ENCODE results near the gene ISL2. TPM values are rescaled to one million over a fixed set of nuclear protein-coding genes. Genes with fewer than 3 reads are reported as not detected.
A peak's percentile ranks its signal among the peaks of the same experiment; 100 is the strongest.

The ISL2 gene
- total RNA-seq, 1 donor from 2014 or later, result 1.2 TPM

DNA sequence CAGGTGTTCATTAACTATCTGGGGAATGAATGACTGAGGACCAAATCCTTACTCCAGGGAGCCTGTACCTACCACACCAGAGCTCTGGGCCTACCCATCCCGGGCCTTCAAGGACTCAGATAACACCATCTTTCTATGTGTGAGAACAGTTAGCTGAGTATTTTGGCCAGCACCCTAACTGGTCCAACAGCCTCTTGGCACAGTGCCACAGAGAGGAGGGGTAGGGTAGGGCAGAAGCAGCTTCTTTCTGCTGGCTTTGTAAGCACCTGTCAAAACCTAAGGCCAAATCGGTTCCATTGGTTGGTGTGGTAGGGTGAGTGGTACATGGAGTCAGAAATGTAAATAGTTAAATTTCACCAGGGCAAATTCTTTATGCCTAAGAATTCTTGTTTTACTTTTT, 26.7 kb downstream of the ISL2 start:
- H3K36me3 Mint-ChIP-seq, result no peaks in the 10 kb centered on the region
- peaks cover 8% of the 10 kb centered on the region for H3K27me3 Mint-ChIP-seq (ENCODE audit: low read depth)
- TF ChIP-seq, protein P1, sequence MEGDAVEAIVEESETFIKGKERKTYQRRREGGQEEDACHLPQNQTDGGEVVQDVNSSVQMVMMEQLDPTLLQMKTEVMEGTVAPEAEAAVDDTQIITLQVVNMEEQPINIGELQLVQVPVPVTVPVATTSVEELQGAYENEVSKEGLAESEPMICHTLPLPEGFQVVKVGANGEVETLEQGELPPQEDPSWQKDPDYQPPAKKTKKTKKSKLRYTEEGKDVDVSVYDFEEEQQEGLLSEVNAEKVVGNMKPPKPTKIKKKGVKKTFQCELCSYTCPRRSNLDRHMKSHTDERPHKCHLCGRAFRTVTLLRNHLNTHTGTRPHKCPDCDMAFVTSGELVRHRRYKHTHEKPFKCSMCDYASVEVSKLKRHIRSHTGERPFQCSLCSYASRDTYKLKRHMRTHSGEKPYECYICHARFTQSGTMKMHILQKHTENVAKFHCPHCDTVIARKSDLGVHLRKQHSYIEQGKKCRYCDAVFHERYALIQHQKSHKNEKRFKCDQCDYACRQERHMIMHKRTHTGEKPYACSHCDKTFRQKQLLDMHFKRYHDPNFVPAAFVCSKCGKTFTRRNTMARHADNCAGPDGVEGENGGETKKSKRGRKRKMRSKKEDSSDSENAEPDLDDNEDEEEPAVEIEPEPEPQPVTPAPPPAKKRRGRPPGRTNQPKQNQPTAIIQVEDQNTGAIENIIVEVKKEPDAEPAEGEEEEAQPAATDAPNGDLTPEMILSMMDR (IDR thresholded peaks at IDR 0.05; ENCODE audit: unreplicated experiment), result no peak
- H3K4me3 Mint-ChIP-seq, result no peak overlapping the region
- H3K27ac Mint-ChIP-seq, result peak overlapping the region; percentile 67
- H3K4me1 Mint-ChIP-seq, result peaks cover 53% of the 10 kb centered on the region
- no peaks in the 10 kb centered on the region for H3K9me3 Mint-ChIP-seq
- DNase-seq (ENCODE audit: low spot score in 2 of 2, unreplicated experiment in 2 of 2), result peak in 1 of 2 experiments; percentile 61

DNA sequence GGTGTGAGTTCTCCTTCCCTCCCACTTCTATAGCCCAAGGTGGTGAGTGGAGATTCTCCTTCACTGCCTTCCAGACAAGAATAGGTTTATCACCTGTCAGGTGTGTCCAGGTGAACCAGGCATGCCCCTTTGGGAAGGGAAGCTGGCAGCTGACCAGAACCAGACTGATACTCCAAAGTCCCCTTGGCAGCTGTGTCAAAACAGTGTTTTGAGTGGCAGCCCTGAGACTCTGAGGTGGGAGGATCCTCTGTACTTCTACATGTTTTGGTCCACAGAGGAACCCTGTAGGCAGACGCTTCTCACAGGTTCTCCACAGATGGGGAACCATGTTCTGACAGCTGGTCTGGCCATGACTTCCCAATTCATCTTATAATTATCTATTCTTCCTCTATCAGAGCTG, 30.1 kb downstream of the ISL2 start:
- peak overlapping the region; percentile 15 for H3K27ac Mint-ChIP-seq
- H3K27me3 Mint-ChIP-seq (ENCODE audit: low read depth), result no peaks in the 10 kb centered on the region
- H3K9me3 Mint-ChIP-seq, result no peaks in the 10 kb centered on the region
- no peak for DNase-seq (ENCODE audit: low spot score in 2 of 2, unreplicated experiment in 2 of 2)
- H3K4me1 Mint-ChIP-seq, result peaks cover 56% of the 10 kb centered on the region
- H3K4me3 Mint-ChIP-seq, result no peak overlapping the region
- TF ChIP-seq, protein P1 (IDR thresholded peaks at IDR 0.05; ENCODE audit: unreplicated experiment), result no peak
- no peaks in the 10 kb centered on the region for H3K36me3 Mint-ChIP-seq

DNA sequence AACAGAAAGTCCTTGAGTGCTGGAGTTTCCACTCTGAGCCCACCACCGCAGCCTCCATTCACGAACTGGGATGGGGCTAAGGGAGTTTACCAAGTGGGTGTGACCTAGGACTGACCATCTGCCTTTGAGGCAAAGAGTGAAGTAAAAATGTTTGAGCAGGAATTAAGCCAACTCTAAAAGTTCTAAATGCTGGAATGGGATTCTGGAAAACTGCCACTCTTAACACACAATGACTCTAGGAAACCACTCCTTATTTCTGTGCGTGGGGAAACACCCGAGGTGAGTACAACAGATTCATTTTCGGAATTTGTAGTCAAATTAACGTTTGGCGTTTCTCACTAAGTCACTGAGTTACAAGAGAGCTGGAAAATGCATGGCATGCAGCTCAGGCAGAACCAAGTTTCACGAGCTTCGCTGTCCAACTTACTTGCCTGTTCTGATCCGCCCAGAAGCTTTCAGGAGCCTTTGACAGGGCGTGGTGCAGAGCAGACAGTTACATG, 31.6 kb downstream of the ISL2 start:
- TF ChIP-seq, protein P1 (IDR thresholded peaks at IDR 0.05; ENCODE audit: unreplicated experiment), result no peak
- peak overlapping the region; percentile 56 for H3K27ac Mint-ChIP-seq
- no peak for DNase-seq (ENCODE audit: low spot score in 2 of 2, unreplicated experiment in 2 of 2)
- H3K4me1 Mint-ChIP-seq, result peaks cover 50% of the 10 kb centered on the region
- no peaks in the 10 kb centered on the region for H3K9me3 Mint-ChIP-seq
- H3K36me3 Mint-ChIP-seq, result peaks cover 10% of the 10 kb centered on the region
- H3K27me3 Mint-ChIP-seq (ENCODE audit: low read depth), result no peaks in the 10 kb centered on the region
- H3K4me3 Mint-ChIP-seq, result no peak overlapping the region

DNA sequence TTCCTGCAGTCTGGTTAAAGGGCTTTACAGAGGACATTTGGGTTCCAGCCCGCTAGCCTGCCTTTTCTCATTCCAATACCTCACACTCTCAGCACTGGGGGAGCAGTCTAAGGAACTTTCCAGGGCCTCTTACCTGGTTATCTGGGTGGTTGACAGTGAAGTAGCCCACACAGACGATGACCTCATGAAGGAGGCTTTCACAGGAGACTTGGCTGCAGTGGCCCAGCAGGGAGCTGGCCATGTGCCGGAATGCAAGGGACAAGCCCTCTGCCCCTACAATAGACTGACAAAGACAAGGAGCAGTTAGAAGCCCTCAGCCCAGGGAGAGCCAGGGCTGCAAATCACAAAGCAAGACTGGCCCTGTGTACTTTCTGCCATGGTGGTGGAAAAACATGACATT, 39.5 kb downstream of the ISL2 start:
- Mint-ChIP-seq H3K36me3 (peaks cover 16% of the 10 kb centered on the region), H3K27ac (no peak overlapping the region), H3K27me3 (ENCODE audit: low read depth) (no peaks in the 10 kb centered on the region), H3K4me1 (peaks cover 10% of the 10 kb centered on the region), H3K9me3 (no peaks in the 10 kb centered on the region), H3K4me3 (no peak overlapping the region)
- DNase-seq (ENCODE audit: low spot score in 2 of 2, unreplicated experiment in 2 of 2), result no peak
- TF ChIP-seq, protein P1 (IDR thresholded peaks at IDR 0.05; ENCODE audit: unreplicated experiment), result no peak

DNA sequence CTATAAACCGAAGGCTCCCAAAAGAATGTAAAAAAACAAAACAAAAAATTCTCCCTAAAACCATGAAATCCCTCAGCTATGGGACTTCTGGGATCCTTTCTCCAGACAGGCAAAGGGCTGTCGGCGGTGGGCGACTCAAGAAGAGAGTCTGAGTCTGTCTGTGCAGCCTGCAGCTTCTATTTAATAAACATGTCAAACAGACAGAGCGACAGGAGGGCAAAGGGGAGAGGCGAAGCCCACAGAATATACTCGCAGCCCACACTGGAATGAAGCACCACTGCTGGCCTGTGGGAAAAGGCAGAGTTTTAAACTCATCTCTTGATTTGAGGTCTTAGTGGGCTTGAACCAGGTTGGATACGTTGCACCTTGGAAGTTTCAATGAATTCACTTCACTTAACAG, 40.2 kb downstream of the ISL2 start:
- no peaks in the 10 kb centered on the region for H3K9me3 Mint-ChIP-seq
- no peak overlapping the region for H3K4me3 Mint-ChIP-seq
- peaks cover 16% of the 10 kb centered on the region for H3K36me3 Mint-ChIP-seq
- no peaks in the 10 kb centered on the region for H3K27me3 Mint-ChIP-seq (ENCODE audit: low read depth)
- DNase-seq (ENCODE audit: low spot score in 2 of 2, unreplicated experiment in 2 of 2), result no peak
- peaks cover 10% of the 10 kb centered on the region for H3K4me1 Mint-ChIP-seq
- TF ChIP-seq, protein P1 (IDR thresholded peaks at IDR 0.05; ENCODE audit: unreplicated experiment), result no peak
- H3K27ac Mint-ChIP-seq, result no peak overlapping the region

DNA sequence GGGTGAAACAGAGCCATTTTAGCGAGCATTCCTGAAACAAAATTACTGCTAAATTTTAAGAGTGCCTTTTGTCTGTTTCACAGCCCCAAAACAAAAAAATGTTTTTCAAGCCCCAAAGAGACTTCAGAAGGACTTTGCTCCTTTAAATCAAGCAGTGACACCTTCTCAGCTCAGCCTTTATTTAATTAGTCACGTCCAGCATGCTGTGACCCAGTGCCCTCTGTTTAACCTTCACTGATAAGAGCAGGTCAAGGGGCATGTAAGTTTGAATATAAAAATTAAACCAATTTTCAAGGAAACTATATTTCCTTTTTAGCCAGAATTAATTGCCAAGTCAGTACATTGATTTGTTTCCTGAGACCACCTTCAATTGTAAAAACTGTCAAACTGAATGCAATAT, 40.6 kb downstream of the ISL2 start:
- no peak overlapping the region for H3K27ac Mint-ChIP-seq
- H3K9me3 Mint-ChIP-seq, result no peaks in the 10 kb centered on the region
- H3K4me3 Mint-ChIP-seq, result no peak overlapping the region
- TF ChIP-seq, protein P1 (IDR thresholded peaks at IDR 0.05; ENCODE audit: unreplicated experiment), result no peak
- H3K36me3 Mint-ChIP-seq, result peaks cover 12% of the 10 kb centered on the region
- peaks cover 10% of the 10 kb centered on the region for H3K4me1 Mint-ChIP-seq
- no peaks in the 10 kb centered on the region for H3K27me3 Mint-ChIP-seq (ENCODE audit: low read depth)
- no peak for DNase-seq (ENCODE audit: low spot score in 2 of 2, unreplicated experiment in 2 of 2)
